Measurements from ENCODE around the gene STK32C.

Gene STK32C

GRCh38 chr10:132193907-132194552, 113.7 kb downstream of the STK32C start:
- Histone ChIP-seq H3K4me1 (peaks cover 74% of the 10 kb centered on the region), H3K4me2 (peak overlapping the region; percentile 84), H3K9ac (no peak overlapping the region), H3K27ac (peak overlapping the region; percentile 89), H3K27me3 (no peaks in the 10 kb centered on the region), H4K20me1 (peaks cover 86% of the 10 kb centered on the region), H3K9me3 (no peaks in the 10 kb centered on the region), H3K4me3 (no peak overlapping the region), H3K36me3 (peaks cover 82% of the 10 kb centered on the region)
- TF ChIP-seq Cebpa-rat (IDR thresholded peaks at IDR 0.05): no peak

- peaks cover 73% of the 10 kb centered on the region for H3K36me3 ChIP-seq
- no peaks in the 10 kb centered on the region for H3K9me3 ChIP-seq
- no peak for TF ChIP-seq Cebpa-rat (IDR thresholded peaks at IDR 0.05)
- peak overlapping the region; percentile 42; the same call in 1 of the 2 replicates for H3K9ac ChIP-seq
- H3K27me3 ChIP-seq: no peaks in the 10 kb centered on the region
- peak overlapping the region; percentile 84 for H3K4me2 ChIP-seq
- peaks cover 74% of the 10 kb centered on the region for H3K4me1 ChIP-seq
- peaks cover 86% of the 10 kb centered on the region for H4K20me1 ChIP-seq
- H3K27ac ChIP-seq: peak overlapping the region; percentile 89
- peak overlapping the region; percentile 40 for H3K4me3 ChIP-seq
Measured at GRCh38 chr10:132192991-132193665, 114.6 kb downstream of the STK32C start.

- Histone ChIP-seq H3K4me3 (peak overlapping the region; percentile 40), H3K9me3 (no peaks in the 10 kb centered on the region), H3K36me3 (peaks cover 65% of the 10 kb centered on the region), H3K27me3 (no peaks in the 10 kb centered on the region), H4K20me1 (peaks cover 86% of the 10 kb centered on the region), H3K27ac (peak overlapping the region; percentile 89), H3K4me1 (peaks cover 74% of the 10 kb centered on the region), H3K4me2 (peak overlapping the region; percentile 84), H3K9ac (peak overlapping the region; percentile 67; the same call in 1 of the 2 replicates)
- TF ChIP-seq Cebpa-rat (IDR thresholded peaks at IDR 0.05): no peak
Measured at GRCh38 chr10:132192076-132192975, 115.4 kb downstream of the STK32C start.

GRCh38 chr10:132189810-132190422, 117.8 kb downstream of the STK32C start:
- Histone ChIP-seq H3K27ac (peak overlapping the region; percentile 90), H3K4me3 (no peak overlapping the region), H3K27me3 (peaks cover 11% of the 10 kb centered on the region), H3K36me3 (peaks cover 42% of the 10 kb centered on the region), H3K4me1 (peaks cover 89% of the 10 kb centered on the region), H4K20me1 (peaks cover 80% of the 10 kb centered on the region), H3K4me2 (peak overlapping the region; percentile 91), H3K9ac (0 out of 2 replicates have a peak overlapping the region, but pooled peaks have one; percentile 7), H3K9me3 (no peaks in the 10 kb centered on the region)
- no peak for TF ChIP-seq Cebpa-rat (IDR thresholded peaks at IDR 0.05)

- peak overlapping the region; percentile 86; the same call in 1 of the 2 replicates for H3K9ac ChIP-seq
- H4K20me1 ChIP-seq: peaks cover 74% of the 10 kb centered on the region
- peak overlapping the region; percentile 90 for H3K27ac ChIP-seq
- peaks cover 11% of the 10 kb centered on the region for H3K27me3 ChIP-seq
- peaks cover 81% of the 10 kb centered on the region for H3K4me1 ChIP-seq
- TF ChIP-seq Cebpa-rat (IDR thresholded peaks at IDR 0.05): no peak
- H3K36me3 ChIP-seq: peaks cover 33% of the 10 kb centered on the region
- peak overlapping the region; percentile 78 for H3K4me3 ChIP-seq
- H3K4me2 ChIP-seq: peak overlapping the region; percentile 91
- H3K9me3 ChIP-seq: no peaks in the 10 kb centered on the region
Measured at GRCh38 chr10:132189016-132189415, 118.7 kb downstream of the STK32C start.

GRCh38 chr10:132188331-132188730, 119.4 kb downstream of the STK32C start:
- H3K4me1 ChIP-seq: peaks cover 74% of the 10 kb centered on the region
- H3K9ac ChIP-seq: peak overlapping the region; percentile 86
- peak overlapping the region; percentile 91 for H3K4me2 ChIP-seq
- H4K20me1 ChIP-seq: peaks cover 67% of the 10 kb centered on the region
- no peaks in the 10 kb centered on the region for H3K9me3 ChIP-seq
- no peak for TF ChIP-seq Cebpa-rat (IDR thresholded peaks at IDR 0.05)
- peak overlapping the region; percentile 90 for H3K27ac ChIP-seq
- peaks cover 26% of the 10 kb centered on the region for H3K36me3 ChIP-seq
- H3K27me3 ChIP-seq: peaks cover 11% of the 10 kb centered on the region
- peak overlapping the region; percentile 78 for H3K4me3 ChIP-seq

GRCh38 chr10:132187430-132188138, 120.2 kb downstream of the STK32C start:
- Histone ChIP-seq H3K4me3 (peak overlapping the region; percentile 78), H4K20me1 (peaks cover 60% of the 10 kb centered on the region), H3K4me1 (peaks cover 67% of the 10 kb centered on the region), H3K4me2 (peak overlapping the region; percentile 91), H3K36me3 (peaks cover 19% of the 10 kb centered on the region), H3K27me3 (peaks cover 11% of the 10 kb centered on the region), H3K9me3 (no peaks in the 10 kb centered on the region), H3K9ac (peak overlapping the region; percentile 86), H3K27ac (peak overlapping the region; percentile 90)
- no peak for TF ChIP-seq Cebpa-rat (IDR thresholded peaks at IDR 0.05)

- H3K4me3 ChIP-seq: peak within 1 kb of the TSS; percentile 78
- H3K36me3 ChIP-seq: peaks cover 19% of the 10 kb centered on the region
- H3K4me1 ChIP-seq: peaks cover 67% of the 10 kb centered on the region
- peak within 1 kb of the TSS; percentile 90 for H3K27ac ChIP-seq
- H4K20me1 ChIP-seq: peaks cover 52% of the 10 kb centered on the region
- no peaks in the 10 kb centered on the region for H3K9me3 ChIP-seq
- H3K9ac ChIP-seq: peak within 1 kb of the TSS; percentile 86
- TF ChIP-seq Cebpa-rat (IDR thresholded peaks at IDR 0.05): no peak
- peak within 1 kb of the TSS; percentile 91 for H3K4me2 ChIP-seq
- H3K27me3 ChIP-seq: peaks cover 11% of the 10 kb centered on the region
Measured at GRCh38 chr10:132186488-132187429, 121.0 kb downstream of the STK32C start, which contains the start of gene DPYSL4. Gene DPYSL4 (plus strand): TSS chr10:132186948. CDS start chr10:132187064, 116 bp downstream.
